NK-92 (cell line): ENCODE measurements around the gene HOTAIR.

Experiments used
- DNase-seq: peaks from one replicate; lab custom pipeline; 2025; ENCODE audit not compliant: unreplicated experiment; lab: John Stamatoyannopoulos, UW

HOTAIR gene

GRCh38 chr12:54000116-54001114 lies 25.7 kb upstream of the HOTAIR start, which contains the start of gene HOXC9:
Gene HOXC9 (plus strand): TSS chr12:54000161. CDS start chr12:54000189, 28 bp downstream.
- DNase-seq = no peak

DNA sequence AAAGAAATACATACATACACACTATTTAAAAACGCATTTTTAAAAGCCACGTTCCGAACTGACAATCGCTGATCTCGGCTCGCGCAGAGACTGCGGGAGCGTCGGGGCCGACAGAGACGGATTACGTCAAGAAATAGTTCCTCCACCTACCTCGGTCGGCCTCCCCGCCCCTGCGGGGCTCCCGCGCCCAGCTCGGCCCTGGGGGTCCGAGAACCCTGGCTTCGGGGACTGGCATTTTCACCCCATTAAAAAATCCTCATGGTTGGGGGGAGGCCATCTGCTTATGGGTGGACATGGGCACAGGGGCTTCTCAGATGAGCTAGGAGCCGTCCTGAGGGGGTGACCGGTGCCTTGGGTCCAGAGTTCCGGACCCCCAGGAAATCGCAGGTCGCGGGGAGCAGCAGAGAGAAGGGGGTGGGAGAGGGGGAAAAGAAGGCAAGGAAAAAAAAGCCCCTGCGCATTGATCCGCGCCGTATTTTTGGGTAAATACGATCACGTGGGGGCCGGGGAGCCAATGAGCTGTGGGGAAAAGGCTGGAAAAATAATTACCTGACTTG lies 24.9 kb upstream of the HOTAIR start:
- DNase-seq = no peak

GRCh38 chr12:53998900-53999236 lies 24.1 kb upstream of the HOTAIR start:
- DNase-seq = no peak

DNA sequence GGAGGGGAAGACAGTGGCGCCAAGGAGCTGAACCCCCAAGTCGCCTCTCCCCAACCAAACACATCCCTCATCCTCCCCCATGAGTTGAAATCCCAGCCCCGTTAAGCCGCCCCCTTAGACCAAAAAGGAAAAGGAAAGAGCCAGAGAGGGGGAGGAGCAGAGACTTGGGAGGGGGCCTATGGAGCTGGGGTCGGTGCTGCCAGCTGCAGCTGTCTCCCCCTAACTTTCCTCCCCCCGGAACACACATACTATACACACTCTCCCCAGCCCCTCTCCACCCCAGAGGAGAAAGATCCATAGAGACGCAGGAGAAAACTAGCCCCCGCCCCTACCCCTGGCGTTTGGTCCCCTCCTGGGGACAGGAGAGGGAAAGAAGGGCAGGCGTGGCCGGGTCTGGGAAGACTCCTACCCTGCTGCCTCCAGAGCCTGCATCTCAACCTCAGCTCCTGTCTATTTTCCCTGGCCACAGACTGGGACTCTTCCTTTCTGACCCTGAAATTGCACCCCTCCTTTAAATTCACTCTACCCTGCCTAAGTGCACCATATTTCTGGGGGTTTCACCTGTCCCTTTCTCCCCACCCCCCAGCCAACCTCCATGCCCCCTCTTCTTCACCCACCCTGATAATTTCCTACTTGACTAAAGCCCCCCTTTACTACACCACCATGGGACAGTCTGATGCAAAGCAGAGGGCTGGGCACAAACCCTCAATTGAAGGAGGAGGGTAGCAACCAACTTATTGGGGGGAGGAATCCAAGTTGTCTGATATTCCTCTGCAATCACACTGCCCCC lies 23.6 kb upstream of the HOTAIR start:
- DNase-seq = no peak

DNA sequence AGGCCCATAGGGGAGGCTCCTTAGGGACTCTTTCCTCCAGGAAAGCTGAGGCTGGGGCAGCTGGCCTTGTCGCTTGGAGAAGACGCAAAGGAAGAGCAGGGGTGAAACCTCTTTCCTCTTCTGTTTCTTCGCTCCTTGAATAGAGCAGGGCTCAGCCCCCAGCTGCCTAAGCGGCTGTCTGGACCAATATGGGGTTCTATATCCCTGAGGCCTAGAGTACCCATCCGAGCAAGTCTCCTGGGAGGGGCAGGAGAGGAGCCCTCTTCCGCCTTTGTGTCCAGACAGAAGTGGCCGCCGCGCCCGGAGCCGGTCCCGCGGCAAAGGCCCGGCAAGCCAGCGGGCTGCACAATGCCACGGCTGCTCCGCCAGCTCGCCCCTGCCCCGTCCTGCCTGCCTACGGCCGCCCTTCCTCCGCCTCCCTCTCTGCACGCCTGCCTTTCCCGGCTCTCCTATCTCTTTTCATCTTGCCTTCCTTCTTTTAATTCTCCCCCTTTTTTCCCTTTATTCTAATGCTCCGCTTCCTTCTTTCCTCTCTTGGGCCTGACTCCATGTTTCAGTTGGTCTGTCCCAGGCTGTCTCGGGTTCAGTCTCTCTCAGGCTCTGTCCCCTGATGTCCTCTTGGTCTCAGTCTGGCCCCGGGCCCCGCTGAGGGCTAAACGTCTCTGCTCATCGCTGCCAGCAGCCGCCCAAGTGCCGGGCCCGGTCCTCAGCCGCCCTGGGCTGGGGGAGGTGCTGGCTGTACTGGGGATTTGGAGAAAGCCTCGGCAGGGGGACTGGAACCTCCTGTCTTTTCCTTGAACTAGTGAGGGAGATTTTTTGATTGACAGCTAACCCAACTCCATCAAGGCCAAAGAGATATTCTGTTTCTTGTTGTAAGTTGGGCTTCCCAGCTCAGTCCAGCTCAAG lies 22.7 kb upstream of the HOTAIR start:
- no peak for DNase-seq

DNA sequence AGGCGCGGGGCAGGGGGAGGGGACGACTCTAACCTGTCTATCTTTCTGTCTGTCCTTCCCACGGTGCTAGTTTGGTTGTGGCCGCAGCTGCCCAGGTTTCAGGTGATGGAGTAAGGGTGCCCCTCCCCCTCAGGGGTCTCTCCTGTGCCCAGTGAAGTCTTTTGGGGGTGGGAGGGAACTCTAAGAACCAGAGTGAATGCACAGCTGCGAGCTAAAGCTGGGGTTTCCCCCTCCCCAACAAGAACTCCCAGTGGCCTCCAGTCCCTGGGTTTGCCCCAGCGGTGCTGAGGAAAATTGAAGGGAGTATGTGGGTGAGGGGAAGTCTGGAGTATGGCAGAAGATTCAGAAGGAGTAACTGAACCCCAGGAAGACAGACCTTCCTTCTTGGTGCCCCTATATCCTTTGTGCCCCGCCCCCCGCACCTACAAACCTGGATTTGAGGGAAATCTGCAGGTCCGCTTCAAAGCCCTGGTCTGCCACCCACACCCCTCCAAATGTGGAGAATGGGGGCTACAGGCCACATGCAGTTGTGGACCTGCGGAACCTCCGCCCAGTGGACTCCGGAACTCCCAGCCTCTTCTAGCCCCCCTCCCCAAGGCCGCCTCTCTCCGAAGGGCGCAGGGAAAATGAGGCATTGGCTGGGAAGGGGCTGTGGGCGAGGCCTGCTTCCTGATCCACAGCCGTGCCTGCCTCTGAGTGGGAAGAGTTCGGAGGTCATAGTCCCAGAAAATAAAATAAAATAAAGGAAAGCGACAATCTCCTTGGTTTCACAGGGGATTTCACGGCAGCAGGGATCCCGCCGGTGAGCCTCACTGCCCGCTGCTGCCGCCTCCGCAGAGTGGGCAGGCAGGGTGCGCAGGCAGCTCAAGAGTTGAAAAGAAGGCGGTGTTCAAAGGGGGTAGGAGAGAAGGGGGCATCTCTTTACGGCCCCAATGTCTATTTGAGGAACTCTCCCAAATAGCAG lies 21.8 kb upstream of the HOTAIR start:
- no peak for DNase-seq

- DNase-seq = no peak
Observed at GRCh38 chr12:53995378-53996239, 20.9 kb upstream of the HOTAIR start.

DNA sequence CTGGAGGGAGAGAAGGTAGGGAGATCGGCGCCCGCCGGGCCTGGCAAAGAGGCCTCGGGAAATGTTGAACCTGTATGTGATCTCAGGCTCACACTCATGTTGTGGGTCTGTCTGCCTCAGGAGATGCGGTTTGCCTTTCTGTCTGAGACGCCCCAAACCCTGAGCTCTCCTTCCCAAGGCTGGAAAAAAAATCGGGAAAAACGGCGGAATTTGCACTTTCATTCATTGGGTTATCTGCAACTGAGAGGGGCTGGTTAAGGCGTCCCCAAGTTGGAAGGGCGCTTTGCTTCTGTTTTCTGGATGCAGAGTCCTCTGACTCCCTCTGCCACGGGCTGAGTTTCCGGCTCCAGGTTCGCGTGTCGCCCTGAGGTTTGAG lies 20.2 kb upstream of the HOTAIR start:
- DNase-seq = no peak

- no peak for DNase-seq
Observed at GRCh38 chr12:53994264-53995001, 19.7 kb upstream of the HOTAIR start.

- DNase-seq = no peak
Observed at GRCh38 chr12:53994009-53994263, 19.2 kb upstream of the HOTAIR start.

GRCh38 chr12:53993162-53994008 lies 18.6 kb upstream of the HOTAIR start:
- DNase-seq = no peak

- DNase-seq = no peak
Observed at GRCh38 chr12:53992377-53992889, 17.7 kb upstream of the HOTAIR start.

DNA sequence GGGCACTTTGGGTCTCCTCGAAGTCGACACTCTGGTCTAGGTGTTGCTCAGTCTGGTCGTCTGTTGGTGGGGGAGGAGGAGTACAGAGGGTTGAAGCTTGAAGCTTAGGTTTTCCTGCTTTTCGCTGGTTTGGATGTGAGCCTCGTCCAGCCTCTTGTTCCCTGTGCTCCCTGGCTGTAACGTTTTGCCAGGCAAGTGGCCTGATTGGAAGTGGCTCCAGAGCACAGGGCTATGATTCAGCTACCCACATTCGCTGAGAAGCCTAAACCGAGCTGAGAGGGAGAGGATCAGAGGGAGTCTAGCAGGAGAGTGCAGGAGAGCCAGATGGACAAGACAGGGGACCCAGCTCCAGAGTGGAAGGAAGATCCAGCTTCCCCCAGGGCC lies 16.3 kb upstream of the HOTAIR start:
- DNase-seq = no peak

GRCh38 chr12:53990311-53991076 lies 15.7 kb upstream of the HOTAIR start:
- DNase-seq = no peak

GRCh38 chr12:53989227-53990113 lies 14.7 kb upstream of the HOTAIR start:
- DNase-seq = no peak
